Activated naive CD4-positive, alpha-beta T cell treated with anti-CD3 and anti-CD28 coated beads, Interleukin-2, amount 50 U/mL, for 72 hours (primary cell): ENCODE measurements around the gene RAX2. TPM values are rescaled to one million over a fixed set of nuclear protein-coding genes. Genes with fewer than 3 reads are reported as not detected.

Experiments
- ATAC-seq, 2 donors: fragments of 150-1000 bp; cut with Tn5 transposase; 2 replicates each; pipeline ENCODE4 v1.10.0; 2021; ENCODE audit warnings: mild to moderate bottlenecking in 2 of 2, moderate library complexity in 2 of 2
- DNase-seq, 2 donors: peaks; one replicate each; pipeline ENCODE4 v3.0.0; 2021 to 2022; ENCODE audit warnings: low spot score in 2 of 2
- H3K27ac Mint-ChIP-seq, 2 donors: one replicate each; pipeline ENCODE4 v1.8.0; 2022; ENCODE audit warnings: mild to moderate bottlenecking in 2 of 2, mixed read lengths in 2 of 2
- H3K36me3 Mint-ChIP-seq, 2 donors: one replicate each; pipeline ENCODE4 v1.8.0; 2022; ENCODE audit warnings: mixed read lengths in 2 of 2
- H3K9me3 Mint-ChIP-seq, 2 donors: one replicate each; pipeline ENCODE4 v1.8.0; 2022; ENCODE audit warnings: mixed read lengths in 2 of 2
- total RNA-seq, 2 donors: library from RNA; stranded (reverse); gene quantifications; one replicate each; pipeline ENCODE4 v1.2.3, GENCODE V29; 2022

RAX2 gene
- total RNA-seq, 2 donors from 2014 or later: not detected

- Mint-ChIP-seq H3K27ac (no peak overlapping the region), H3K36me3 (no peaks in the 10 kb centered on the region), H3K9me3 (peaks cover 7 to 8% of the 10 kb centered on the region in 2 donors)
- ATAC-seq (no peak), DNase-seq (no peak)
Observed at GRCh38 chr19:3805859-3806258, 33.8 kb upstream of the RAX2 start.

GRCh38 chr19:3804429-3804828, 32.4 kb upstream of the RAX2 start:
- no peak for DNase-seq
- no peak for ATAC-seq
- Mint-ChIP-seq H3K9me3 (peaks cover 7 to 8% of the 10 kb centered on the region in 2 donors), H3K27ac (no peak overlapping the region), H3K36me3 (no peaks in the 10 kb centered on the region)

- DNase-seq (no peak), ATAC-seq (no peak)
- Mint-ChIP-seq H3K36me3 (no peaks in the 10 kb centered on the region), H3K9me3 (peaks cover 7 to 8% of the 10 kb centered on the region in 2 donors), H3K27ac (no peak overlapping the region)
Observed at GRCh38 chr19:3803986-3804385, 32.0 kb upstream of the RAX2 start.

DNA sequence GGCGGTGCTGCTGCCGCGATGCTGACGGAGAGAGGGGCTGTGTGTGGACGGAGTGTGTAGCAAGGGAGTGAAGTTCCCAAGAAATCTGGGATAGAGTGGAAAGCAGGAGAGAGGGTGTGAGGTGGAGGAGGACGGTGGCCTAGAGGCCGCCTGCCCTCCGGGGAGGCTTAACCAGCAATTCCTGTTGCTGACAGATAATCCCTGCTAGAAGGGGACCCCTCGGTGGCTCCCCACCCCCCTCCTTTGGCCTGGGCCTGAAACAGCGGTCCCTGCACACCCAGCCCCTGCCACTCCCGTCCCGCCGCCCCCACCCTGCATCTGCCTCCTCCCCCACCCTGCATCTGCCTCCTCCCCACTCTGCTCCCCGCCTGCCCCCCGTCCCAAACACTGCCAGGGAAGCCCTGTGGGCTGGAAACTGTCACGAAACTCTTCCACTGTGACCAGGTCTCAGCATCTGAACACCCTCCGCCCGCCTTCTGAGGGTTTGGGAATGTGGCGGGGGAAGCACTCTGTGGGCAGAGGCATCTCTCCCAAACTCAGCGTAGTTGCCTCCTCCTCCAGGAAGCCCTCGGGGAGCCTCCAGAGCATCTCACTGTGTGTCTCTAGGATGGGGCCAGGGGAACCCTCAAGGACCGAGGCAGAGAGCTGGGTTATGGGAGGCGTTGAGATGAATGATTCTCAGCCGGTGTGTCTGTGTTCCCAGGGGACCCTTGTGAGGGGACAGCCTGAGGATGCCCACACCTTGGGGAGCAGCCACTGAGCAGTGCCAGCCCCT, 31.3 kb upstream of the RAX2 start:
- DNase-seq (no peak), ATAC-seq (no peak)
- Mint-ChIP-seq H3K27ac (no peak overlapping the region), H3K36me3 (no peaks in the 10 kb centered on the region), H3K9me3 (peaks cover 5 to 6% of the 10 kb centered on the region in 2 donors)

DNA sequence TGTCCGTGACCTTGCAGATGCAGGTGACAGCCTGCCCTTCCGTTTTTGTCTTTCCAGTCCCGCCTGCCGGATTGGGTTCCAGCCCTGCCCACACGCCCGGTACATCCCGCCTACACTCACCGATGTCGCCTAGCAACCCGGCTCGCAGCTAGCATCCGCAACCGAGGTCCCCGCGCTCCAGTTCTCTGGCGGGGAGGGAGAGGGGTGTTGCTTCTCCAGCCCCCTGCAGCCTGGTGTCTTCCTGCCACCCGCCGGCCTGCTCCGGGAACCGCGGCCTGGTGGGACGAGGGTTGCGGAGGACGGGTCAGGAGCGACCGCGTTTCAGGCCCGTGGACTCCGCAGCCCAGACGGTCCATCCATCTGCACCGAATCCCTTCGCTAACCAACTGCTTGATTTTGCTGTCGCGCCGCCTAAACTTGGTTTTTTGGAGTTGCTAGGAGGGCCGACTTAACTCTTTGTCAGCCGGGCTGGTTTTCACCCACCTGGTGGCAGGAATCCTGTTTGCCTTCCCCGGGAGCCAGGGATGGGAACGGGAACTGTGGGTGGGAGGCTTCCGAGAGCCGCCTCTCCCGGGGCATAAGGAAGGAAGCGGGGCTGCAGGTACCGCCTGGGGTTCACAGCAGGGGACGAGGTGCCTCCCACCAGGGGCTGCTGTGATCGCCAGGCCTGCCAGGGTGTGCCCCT, 29.5 kb upstream of the RAX2 start:
- peaks cover 5 to 6% of the 10 kb centered on the region in 2 donors for H3K9me3 Mint-ChIP-seq
- peak; percentile 79 to 83 for ATAC-seq
- peaks cover 6 to 8% of the 10 kb centered on the region in 2 donors for H3K36me3 Mint-ChIP-seq
- DNase-seq: peak in 1 of 2 donors; percentile 52
- H3K27ac Mint-ChIP-seq: peak overlapping the region in 1 of 2 donors; percentile 51

- ATAC-seq: no peak
- peaks cover 6 to 8% of the 10 kb centered on the region in 2 donors for H3K9me3 Mint-ChIP-seq
- H3K36me3 Mint-ChIP-seq: peaks cover 6 to 10% of the 10 kb centered on the region in 2 donors
- DNase-seq: no peak
- H3K27ac Mint-ChIP-seq: peak overlapping the region in 1 of 2 donors; percentile 51
Observed at GRCh38 chr19:3800996-3801395, 29.0 kb upstream of the RAX2 start.

DNA sequence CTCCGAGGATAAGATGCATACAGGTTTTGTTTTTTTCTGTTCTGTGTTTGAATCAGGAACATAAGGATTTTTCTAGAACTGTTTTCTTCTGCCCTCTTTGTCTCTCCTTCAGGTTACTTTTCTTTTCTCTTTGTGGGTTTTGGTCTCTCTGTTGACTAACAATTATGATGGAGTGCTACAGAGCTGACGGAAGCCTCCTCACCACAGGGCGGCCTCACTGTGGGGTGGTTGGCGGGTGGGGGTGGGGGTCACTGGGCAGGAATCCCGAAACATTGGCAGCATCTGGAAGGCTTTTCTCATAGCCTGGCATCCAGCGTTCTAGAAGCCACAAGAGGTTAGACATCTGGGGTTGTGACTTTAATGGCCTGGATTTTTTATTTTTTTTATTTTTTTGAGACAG, 26.1 kb upstream of the RAX2 start:
- Mint-ChIP-seq H3K9me3 (peaks cover 6 to 8% of the 10 kb centered on the region in 2 donors), H3K27ac (peak overlapping the region in 1 of 2 donors; percentile 76), H3K36me3 (peaks cover 6 to 10% of the 10 kb centered on the region in 2 donors)
- DNase-seq (no peak), ATAC-seq (peak; percentile 50 to 51)

DNA sequence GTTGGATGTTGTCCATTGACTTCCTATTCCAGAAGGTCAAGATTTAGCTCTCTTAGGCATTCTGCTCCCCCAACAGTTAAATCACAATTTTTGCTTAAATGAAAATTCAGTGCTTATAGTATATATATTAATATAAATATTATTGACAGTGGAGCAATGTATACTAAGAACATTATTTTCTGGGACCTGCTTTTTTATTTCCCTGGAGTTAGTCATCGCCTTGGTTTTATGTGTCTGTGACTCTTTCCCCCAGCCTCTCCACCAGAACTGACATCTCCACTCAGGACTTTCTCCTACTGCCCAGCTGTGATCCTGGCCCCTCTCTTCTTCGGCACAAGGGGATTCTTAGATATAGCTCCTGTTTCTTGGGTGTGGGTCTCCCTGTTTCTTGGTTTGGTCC, 24.3 kb upstream of the RAX2 start:
- Mint-ChIP-seq H3K9me3 (peaks cover 6 to 12% of the 10 kb centered on the region in 2 donors), H3K36me3 (peaks cover 6 to 13% of the 10 kb centered on the region in 2 donors), H3K27ac (no peak overlapping the region)
- no peak for ATAC-seq
- no peak for DNase-seq

GRCh38 chr19:3793799-3794198, 21.8 kb upstream of the RAX2 start:
- ATAC-seq (no peak), DNase-seq (no peak)
- peaks cover 6 to 18% of the 10 kb centered on the region in 2 donors for H3K9me3 Mint-ChIP-seq
- peaks cover 6 to 15% of the 10 kb centered on the region in 2 donors for H3K36me3 Mint-ChIP-seq
- H3K27ac Mint-ChIP-seq: no peak overlapping the region

DNA sequence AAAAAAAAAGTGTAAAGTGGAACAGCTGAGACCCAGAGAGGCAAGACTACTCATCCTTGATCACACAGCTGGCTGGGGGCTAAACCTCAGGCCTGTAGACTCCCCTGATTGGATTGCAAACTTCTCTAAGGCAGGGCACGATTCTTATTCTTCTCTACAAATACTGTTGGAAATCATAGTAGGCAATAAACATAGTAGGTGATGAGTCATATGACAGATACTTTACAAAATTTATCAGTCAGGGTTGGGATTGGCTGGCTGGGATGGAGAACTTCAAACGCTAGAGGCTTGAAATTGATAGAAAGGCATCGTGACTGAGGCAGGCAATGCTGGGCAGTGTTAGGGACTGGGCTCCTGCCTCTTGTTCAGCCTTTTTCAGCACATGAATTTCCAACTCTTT, 20.1 kb upstream of the RAX2 start:
- no peak for DNase-seq
- H3K9me3 Mint-ChIP-seq: peaks cover 6 to 18% of the 10 kb centered on the region in 2 donors
- peaks cover 6 to 13% of the 10 kb centered on the region in 2 donors for H3K36me3 Mint-ChIP-seq
- no peak for ATAC-seq
- no peak overlapping the region for H3K27ac Mint-ChIP-seq

DNA sequence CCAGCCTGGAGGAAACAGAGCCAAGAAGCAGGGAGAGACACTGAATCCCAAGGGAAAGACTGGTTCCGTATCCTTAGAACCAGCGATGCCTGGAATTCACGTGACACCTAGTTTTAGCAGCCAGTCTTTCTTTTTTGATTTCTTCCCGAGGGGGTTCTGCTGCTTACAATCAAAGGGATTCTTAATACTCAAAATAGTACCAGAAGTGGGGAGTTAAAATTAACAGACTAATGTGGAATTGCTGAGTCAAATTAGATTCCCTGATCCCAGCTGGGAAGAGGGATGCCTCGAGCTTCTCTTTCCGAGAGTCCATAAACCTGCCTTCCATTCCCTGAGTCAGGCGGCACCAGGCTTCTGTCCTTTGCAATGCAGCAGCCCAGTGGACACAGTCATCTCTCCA, 18.9 kb upstream of the RAX2 start:
- H3K27ac Mint-ChIP-seq: no peak overlapping the region
- ATAC-seq: no peak

DNA sequence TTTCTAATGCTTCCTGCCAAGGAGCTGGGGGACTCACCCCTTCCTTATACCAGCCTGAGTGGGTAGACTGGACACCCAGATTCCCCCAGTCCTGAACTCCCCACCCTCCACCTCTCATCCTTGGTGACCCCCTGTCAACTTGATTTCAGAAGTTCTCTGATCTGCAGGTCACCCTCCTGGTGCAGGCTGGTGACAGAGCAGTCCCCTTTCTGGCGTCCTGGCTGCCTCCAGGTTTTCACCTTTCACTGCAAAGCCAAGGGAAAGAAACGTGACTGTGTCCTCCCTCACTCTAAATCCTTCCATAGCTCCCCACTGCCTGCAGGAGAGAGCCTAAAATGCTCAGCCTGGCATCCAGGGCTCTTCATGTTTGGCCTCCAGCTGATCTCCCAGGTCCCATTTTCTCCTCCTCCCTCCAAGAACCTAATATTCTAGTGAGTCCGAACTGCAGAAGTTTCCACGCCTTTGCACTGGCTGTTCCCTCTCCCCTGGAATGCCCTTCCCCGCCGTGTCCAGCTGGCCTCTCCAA, 18.2 kb upstream of the RAX2 start:
- no peak overlapping the region for H3K27ac Mint-ChIP-seq
- DNase-seq (no peak), ATAC-seq (no peak)
- peaks cover 0 to 10% of the 10 kb centered on the region in 2 donors for H3K9me3 Mint-ChIP-seq
- peaks cover 0 to 5% of the 10 kb centered on the region in 2 donors for H3K36me3 Mint-ChIP-seq

More for the DNA sequence above, 18.9 kb upstream of the RAX2 start:
- no peak for DNase-seq
- Mint-ChIP-seq H3K9me3 (peaks cover 0 to 10% of the 10 kb centered on the region in 2 donors), H3K36me3 (peaks cover 0 to 5% of the 10 kb centered on the region in 2 donors)

GRCh38 chr19:3788996-3789778, 17.2 kb upstream of the RAX2 start:
- ATAC-seq (no peak), DNase-seq (no peak)
- H3K27ac Mint-ChIP-seq: no peak overlapping the region
- peaks cover 0 to 5% of the 10 kb centered on the region in 2 donors for H3K36me3 Mint-ChIP-seq
- peaks cover 0 to 10% of the 10 kb centered on the region in 2 donors for H3K9me3 Mint-ChIP-seq

GRCh38 chr19:3785938-3786824, 14.2 kb upstream of the RAX2 start, which contains the start of gene MATK:
Gene MATK, minus strand, starts transcription at chr19:3786381. Its CDS starts 1,246 bp downstream, at chr19:3785135.
- H3K27ac Mint-ChIP-seq: no peak within 1 kb of the TSS
- DNase-seq (peak in 1 of 2 donors; percentile 31), ATAC-seq (peak; percentile 61 to 66)
- peaks cover 5 to 19% of the 10 kb centered on the region in 2 donors for H3K9me3 Mint-ChIP-seq
- H3K36me3 Mint-ChIP-seq: peaks cover 15 to 24% of the 10 kb centered on the region in 2 donors

- DNase-seq: no peak
- peak; percentile 42 for ATAC-seq
- Mint-ChIP-seq H3K36me3 (peaks cover 15 to 28% of the 10 kb centered on the region in 2 donors), H3K27ac (no peak overlapping the region), H3K9me3 (peaks cover 5 to 14% of the 10 kb centered on the region in 2 donors)
Observed at GRCh38 chr19:3785451-3785937, 13.5 kb upstream of the RAX2 start.
